NAMALWA (cell line): ENCODE data around the gene CCNA2.

Source experiments
- DNase-seq: peaks from one replicate; pipeline ENCODE4 v3.0.0-alpha.2; 2015; ENCODE audit warnings: low spot score

CCNA2 gene

GRCh38 chr4:121773883-121774282, 49.8 kb downstream of the CCNA2 start:
- no peak for DNase-seq

GRCh38 chr4:121771869-121772268, 51.8 kb downstream of the CCNA2 start:
- no peak for DNase-seq

DNA sequence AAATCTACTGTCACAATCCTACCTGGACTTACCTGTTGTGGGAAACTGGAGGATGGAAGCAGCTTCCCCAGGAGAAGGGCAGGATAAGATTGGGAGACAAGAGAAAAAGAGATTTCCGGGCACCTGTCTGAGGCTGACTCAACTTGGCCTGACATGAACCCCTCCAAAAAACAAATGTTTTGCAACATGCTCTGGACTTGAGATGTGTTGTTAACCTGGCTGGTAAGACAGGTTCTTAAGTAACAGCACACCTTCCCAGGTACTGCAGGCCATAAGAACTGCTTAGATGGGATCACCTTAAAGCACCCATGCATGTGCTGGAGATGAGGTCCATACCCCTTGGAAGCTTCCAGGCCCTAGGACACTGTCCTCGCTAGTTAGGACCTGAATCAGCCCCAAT, 54.3 kb downstream of the CCNA2 start:
- no peak for DNase-seq

DNA sequence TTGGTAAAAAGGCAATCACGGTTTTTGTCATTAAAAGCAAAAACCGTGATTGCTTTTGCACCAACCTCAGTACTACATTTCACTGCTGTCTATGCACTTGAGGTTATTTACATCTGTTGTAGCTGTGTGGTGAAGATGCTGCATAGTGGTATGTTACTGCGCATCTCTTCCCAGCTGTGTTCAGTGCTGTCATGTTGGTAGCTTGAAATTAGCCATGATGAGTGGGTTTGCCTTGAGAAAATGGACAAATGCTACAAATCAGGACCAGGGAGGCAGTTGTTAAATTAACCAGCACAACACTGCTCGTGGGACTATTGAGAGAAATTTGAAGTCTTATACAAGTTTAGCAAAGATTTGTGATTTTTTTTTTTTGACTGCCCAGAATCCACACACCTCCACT, 56.5 kb downstream of the CCNA2 start:
- no peak for DNase-seq
